Mesothelial cell of epicardium (in vitro differentiated cells): ENCODE results near the gene MAGT1. TPM values are rescaled to one million over a fixed set of nuclear protein-coding genes. Genes with fewer than 3 reads are reported as not detected.

Experiments used
- DNase-seq, 2 experiments: peaks; one replicate each; pipeline ENCODE4 v3.0.0; 2021; ENCODE audit warnings: low spot score in 2 of 2; ENCODE audit not compliant: unreplicated experiment in 2 of 2
- H3K27ac Mint-ChIP-seq: 2 replicates; pipeline ENCODE4 v1.8.0; 2021; ENCODE audit warnings: mixed read lengths
- H3K27me3 Mint-ChIP-seq: 2 replicates; pipeline ENCODE4 v1.8.0; 2021; ENCODE audit warnings: low read depth, mixed read lengths
- H3K36me3 Mint-ChIP-seq: 2 replicates; pipeline ENCODE4 v1.8.0; 2021; ENCODE audit warnings: mixed read lengths
- H3K4me1 Mint-ChIP-seq: 2 replicates; pipeline ENCODE4 v1.8.0; 2021; ENCODE audit warnings: mixed read lengths
- H3K4me3 Mint-ChIP-seq: 2 replicates; pipeline ENCODE4 v1.8.0; 2021; ENCODE audit warnings: mild to moderate bottlenecking, moderate library complexity, mixed read lengths
- H3K9me3 Mint-ChIP-seq: 2 replicates; pipeline ENCODE4 v1.8.0; 2021; ENCODE audit warnings: mixed read lengths
- total RNA-seq: library from RNA; stranded (reverse); gene quantifications from 3 replicates; pipeline ENCODE4 v1.2.1, GENCODE V29; 2021
- TF ChIP-seq, protein P1 (sequence below): fragments of 200-600 bp; sonication (generic); IDR thresholded peaks from one replicate; pipeline ENCODE4 v1.5.0; 2021; ENCODE audit warnings: antibody characterized with exemption; ENCODE audit not compliant: unreplicated experiment

MAGT1 gene
- total RNA-seq, 1 donor from 2014 or later = 47.3 TPM

DNA sequence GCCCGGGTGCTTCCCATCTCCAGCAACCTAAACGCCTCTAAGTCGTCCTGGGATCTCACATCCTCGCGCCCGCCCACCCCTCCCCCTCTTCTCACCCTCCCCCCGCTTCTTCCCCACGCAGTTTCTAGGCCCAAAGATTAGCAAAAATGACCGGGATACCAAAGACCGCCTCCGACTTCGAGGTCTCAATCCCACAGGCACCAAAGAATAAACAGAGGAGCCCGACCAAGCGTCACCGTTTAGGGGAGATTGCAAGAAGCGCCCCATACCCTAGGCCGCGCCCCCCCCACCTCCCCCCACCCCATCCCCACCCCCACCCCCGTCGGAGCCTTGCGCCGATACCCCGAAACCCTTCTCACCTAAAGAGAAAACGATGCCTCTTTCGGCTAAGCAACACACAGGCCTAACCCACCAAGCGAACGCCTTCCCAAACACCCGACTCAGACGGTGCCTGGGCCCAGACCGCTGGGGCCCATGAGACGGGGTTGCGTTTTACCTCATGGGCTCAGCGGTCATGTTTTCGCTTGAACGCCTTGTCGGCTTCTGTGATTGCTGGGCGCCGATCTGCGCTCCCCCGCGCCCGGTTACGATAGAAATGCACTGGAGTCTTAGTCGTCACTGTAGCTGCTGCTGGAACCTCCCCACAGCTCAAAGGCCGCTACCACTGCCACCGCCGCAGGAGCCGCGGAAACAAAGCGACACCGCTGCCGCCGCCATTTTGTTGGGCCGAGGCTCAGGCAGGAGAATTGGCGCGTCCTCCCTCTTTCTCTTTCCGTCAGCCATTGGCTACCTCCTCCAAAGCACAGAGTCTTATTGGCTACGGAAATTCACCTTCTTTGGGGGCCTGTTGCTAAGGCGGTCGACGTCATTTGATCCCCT is 109.5 kb downstream of the MAGT1 start, which contains the start of gene ATRX:
ATRX (minus strand) TSS at position 731 of the 879 bp plus-strand sequence; CDS start at position 516, 215 bp downstream.
- H3K27me3 Mint-ChIP-seq = no peaks in the 10 kb centered on the region
- TF ChIP-seq, protein P1, sequence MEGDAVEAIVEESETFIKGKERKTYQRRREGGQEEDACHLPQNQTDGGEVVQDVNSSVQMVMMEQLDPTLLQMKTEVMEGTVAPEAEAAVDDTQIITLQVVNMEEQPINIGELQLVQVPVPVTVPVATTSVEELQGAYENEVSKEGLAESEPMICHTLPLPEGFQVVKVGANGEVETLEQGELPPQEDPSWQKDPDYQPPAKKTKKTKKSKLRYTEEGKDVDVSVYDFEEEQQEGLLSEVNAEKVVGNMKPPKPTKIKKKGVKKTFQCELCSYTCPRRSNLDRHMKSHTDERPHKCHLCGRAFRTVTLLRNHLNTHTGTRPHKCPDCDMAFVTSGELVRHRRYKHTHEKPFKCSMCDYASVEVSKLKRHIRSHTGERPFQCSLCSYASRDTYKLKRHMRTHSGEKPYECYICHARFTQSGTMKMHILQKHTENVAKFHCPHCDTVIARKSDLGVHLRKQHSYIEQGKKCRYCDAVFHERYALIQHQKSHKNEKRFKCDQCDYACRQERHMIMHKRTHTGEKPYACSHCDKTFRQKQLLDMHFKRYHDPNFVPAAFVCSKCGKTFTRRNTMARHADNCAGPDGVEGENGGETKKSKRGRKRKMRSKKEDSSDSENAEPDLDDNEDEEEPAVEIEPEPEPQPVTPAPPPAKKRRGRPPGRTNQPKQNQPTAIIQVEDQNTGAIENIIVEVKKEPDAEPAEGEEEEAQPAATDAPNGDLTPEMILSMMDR = no peak
- peak within 1 kb of the TSS; percentile 100 for H3K27ac Mint-ChIP-seq
- peak; percentile 26 to 57 for DNase-seq
- peak within 1 kb of the TSS; percentile 99 for H3K4me3 Mint-ChIP-seq
- peaks cover 12% of the 10 kb centered on the region for H3K4me1 Mint-ChIP-seq
- no peaks in the 10 kb centered on the region for H3K36me3 Mint-ChIP-seq
- H3K9me3 Mint-ChIP-seq = peaks cover 11% of the 10 kb centered on the region

DNA sequence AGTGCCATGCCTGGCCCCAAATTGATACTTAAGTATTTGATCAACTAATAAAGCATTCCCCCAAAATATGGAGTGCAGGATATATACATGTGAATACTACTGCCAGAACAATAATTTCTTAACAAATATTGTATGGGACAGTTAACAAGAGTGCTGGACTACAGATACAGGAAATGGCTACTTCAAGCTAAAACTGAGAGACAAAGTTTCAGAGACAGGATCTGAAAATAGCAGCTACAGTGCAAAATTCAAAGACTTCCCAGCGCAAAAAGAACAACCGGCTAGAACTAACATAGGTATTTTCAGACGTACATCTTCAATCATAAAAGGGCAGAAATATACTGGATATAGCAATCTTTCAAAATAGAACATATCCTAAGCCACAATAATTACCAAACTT is 115.5 kb downstream of the MAGT1 start:
- H3K36me3 Mint-ChIP-seq = peaks cover 1% of the 10 kb centered on the region
- H3K9me3 Mint-ChIP-seq = peaks cover 15% of the 10 kb centered on the region
- H3K4me3 Mint-ChIP-seq = no peak overlapping the region
- no peak for DNase-seq
- TF ChIP-seq, protein P1 = no peak
- H3K27ac Mint-ChIP-seq = no peak overlapping the region
- H3K4me1 Mint-ChIP-seq = peaks cover 18% of the 10 kb centered on the region
- no peaks in the 10 kb centered on the region for H3K27me3 Mint-ChIP-seq

DNA sequence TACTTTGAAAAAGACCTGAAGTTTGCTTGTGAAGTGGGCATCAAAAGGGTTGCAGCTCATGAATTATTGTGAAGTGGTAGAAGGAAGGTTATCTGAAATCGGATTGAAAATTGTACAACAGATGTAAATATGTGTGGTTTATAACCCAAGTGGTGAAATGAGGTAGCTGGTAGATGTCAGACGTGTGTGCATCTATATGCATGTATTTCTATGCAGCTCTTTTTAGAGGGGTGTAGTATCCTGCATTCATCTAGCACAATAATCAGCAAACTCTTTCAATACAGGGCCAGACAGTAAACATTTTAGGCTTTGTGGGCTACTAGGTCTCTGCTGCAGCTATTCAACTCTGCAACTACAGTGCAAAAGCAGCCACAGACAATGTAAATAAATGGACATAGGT is 118.6 kb downstream of the MAGT1 start:
- no peaks in the 10 kb centered on the region for H3K27me3 Mint-ChIP-seq
- peaks cover 2% of the 10 kb centered on the region for H3K36me3 Mint-ChIP-seq
- DNase-seq = no peak
- peaks cover 15% of the 10 kb centered on the region for H3K9me3 Mint-ChIP-seq
- H3K4me3 Mint-ChIP-seq = no peak overlapping the region
- TF ChIP-seq, protein P1 = no peak
- H3K4me1 Mint-ChIP-seq = peaks cover 7% of the 10 kb centered on the region
- H3K27ac Mint-ChIP-seq = no peak overlapping the region

Other genes with a start within 250 kb of the MAGT1 start
- 165 to 170 TPM (median 168 TPM) in 3 replicates for gene ATRX, start 109.2 kb downstream of the MAGT1 start, total RNA-seq
- 140 to 144 TPM (median 142 TPM) in 3 replicates for gene COX7B, start 4.0 kb upstream of the MAGT1 start, total RNA-seq
- gene ATP7A, start 15.3 kb upstream of the MAGT1 start, total RNA-seq = 17.4 to 18.2 TPM (median 18.1 TPM) in 3 replicates
- not detected in 3 replicates for gene PGAM4, start 74.2 kb upstream of the MAGT1 start, total RNA-seq
- gene PGK1, start 208.8 kb upstream of the MAGT1 start, total RNA-seq = 243 to 269 TPM (median 259 TPM) in 3 replicates
- gene TAF9B, start 244.2 kb upstream of the MAGT1 start, total RNA-seq = 14.6 to 15.9 TPM (median 15.7 TPM) in 3 replicates